ENCODE results near the gene C16orf89.
"Not testable (repeated sequence)": the region's sequence is repeated elsewhere in the genome, so short reads cannot be mapped to it uniquely, and the experiment has no call there.

C16orf89 gene

GRCh38 chr16:5078626-5079025 is 12.9 kb upstream of the C16orf89 start:
- POLR2A ChIA-PET, result no interaction called here
- CTCF ChIA-PET, result no interaction called here
- DNase-seq (ENCODE audit: extremely low spot score), result no peak
- TF ChIP-seq, protein P1, sequence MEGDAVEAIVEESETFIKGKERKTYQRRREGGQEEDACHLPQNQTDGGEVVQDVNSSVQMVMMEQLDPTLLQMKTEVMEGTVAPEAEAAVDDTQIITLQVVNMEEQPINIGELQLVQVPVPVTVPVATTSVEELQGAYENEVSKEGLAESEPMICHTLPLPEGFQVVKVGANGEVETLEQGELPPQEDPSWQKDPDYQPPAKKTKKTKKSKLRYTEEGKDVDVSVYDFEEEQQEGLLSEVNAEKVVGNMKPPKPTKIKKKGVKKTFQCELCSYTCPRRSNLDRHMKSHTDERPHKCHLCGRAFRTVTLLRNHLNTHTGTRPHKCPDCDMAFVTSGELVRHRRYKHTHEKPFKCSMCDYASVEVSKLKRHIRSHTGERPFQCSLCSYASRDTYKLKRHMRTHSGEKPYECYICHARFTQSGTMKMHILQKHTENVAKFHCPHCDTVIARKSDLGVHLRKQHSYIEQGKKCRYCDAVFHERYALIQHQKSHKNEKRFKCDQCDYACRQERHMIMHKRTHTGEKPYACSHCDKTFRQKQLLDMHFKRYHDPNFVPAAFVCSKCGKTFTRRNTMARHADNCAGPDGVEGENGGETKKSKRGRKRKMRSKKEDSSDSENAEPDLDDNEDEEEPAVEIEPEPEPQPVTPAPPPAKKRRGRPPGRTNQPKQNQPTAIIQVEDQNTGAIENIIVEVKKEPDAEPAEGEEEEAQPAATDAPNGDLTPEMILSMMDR (IDR thresholded peaks at IDR 0.05; ENCODE audit: control extremely low read depth, extremely low read depth, low read depth, missing control alignments), result no peak

- no peak for DNase-seq (ENCODE audit: extremely low spot score)
- ChIA-PET POLR2A (no interaction called here), CTCF (no interaction called here)
- TF ChIP-seq, protein P1 (IDR thresholded peaks at IDR 0.05; ENCODE audit: control extremely low read depth, extremely low read depth, low read depth, missing control alignments), result no peak
These were observed 11.5 kb upstream of the C16orf89 start for GRCh38 chr16:5077304-5077703.

- TF ChIP-seq, protein P1 (IDR thresholded peaks at IDR 0.05; ENCODE audit: control extremely low read depth, extremely low read depth, low read depth, missing control alignments), result no peak
- DNase-seq (ENCODE audit: extremely low spot score), result no peak
- POLR2A ChIA-PET, result no interaction called here
- CTCF ChIA-PET, result interaction anchor here (0.7 to 1.1 kb wide), 2 partner anchors 8 to 18 kb away, joined by 3 to 4 read pairs; no protein-coding TSS in a partner anchor
These were observed 9.9 kb upstream of the C16orf89 start for GRCh38 chr16:5075637-5076036.

- POLR2A ChIA-PET; DNase-seq (ENCODE audit: extremely low spot score): not testable (repeated sequence)
- CTCF ChIA-PET, result interaction anchor here (1.2 kb wide), 1 partner anchor 20 kb away, joined by 3 read pairs; no protein-coding TSS in a partner anchor
These were observed 8.0 kb upstream of the C16orf89 start for GRCh38 chr16:5073771-5074170.

DNA sequence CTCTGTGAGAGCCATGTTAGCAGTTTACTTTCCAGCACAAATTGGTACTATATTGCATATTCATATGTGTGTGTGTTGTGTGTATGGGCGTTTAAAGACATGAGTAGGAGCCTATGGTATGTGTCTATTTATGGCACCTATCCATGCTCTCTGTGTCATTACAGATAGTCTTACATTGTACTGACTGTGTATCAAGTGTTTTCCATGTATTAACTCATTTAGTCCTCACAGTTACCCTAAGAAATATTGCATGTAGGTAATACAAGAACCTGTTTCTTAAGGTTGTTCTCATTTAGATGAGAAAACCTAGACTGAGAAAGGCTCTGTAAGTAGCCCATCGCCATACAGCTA is 7.5 kb upstream of the C16orf89 start:
- ChIA-PET POLR2A (no interaction called here), CTCF (interaction anchor here (1.4 kb wide), 2 partner anchors 12 to 17 kb away, joined by 4 to 5 read pairs; no protein-coding TSS in a partner anchor)
- no peak for DNase-seq (ENCODE audit: extremely low spot score)
- TF ChIP-seq, protein P1 (IDR thresholded peaks at IDR 0.05; ENCODE audit: control extremely low read depth, extremely low read depth, low read depth, missing control alignments), result no peak

DNA sequence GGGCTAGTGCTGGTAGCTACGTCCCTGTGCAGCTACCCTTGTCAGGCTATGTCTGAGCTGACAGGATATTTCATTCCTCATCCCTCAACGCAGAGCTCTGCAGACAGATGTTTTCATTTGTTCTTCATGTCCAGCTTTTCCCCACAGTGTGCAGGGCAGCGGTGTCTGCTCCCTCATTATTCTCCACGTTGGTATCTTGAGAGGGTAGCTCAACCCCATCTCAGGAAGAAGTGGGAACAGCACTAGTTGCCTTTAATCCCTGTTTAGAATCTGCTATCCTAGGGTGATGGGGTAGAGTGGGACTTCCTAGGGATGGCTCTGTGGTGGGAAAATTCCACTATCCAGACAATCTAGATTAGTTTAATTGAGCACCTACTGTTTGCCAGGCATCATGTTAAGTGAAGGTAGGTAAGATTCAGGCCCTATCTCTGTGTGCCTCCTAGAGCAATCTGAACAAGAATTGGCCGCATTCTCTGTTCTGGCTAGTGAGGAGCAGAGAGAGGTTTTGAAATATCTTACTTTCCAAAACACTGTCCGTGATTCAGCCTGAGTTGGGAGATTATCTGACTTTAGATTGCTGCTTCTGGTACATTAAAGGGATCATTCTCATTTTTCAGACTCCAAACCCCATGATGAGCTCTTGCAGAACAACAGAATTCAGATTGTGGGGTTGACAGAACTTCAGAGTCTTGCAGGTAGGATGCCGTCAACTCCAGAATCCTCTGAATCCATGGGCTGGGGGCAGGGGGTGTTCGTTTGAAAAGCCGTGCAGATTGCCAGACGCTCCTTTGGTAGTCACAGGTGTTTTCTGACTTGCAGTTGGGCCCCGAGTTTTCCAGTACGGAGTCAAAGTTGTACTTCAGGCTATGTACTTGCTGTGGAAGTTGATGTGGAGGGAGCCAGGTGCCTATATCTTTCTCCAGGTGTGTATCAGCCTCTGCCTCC is 6.8 kb upstream of the C16orf89 start:
- DNase-seq (ENCODE audit: extremely low spot score), result no peak
- TF ChIP-seq, protein P1 (IDR thresholded peaks at IDR 0.05; ENCODE audit: control extremely low read depth, extremely low read depth, low read depth, missing control alignments), result no peak
- ChIA-PET CTCF (interaction anchor here (1.0 to 1.4 kb wide), 5 partner anchors 10 to 19 kb away, joined by 3 to 6 read pairs (median 5); no protein-coding TSS in a partner anchor), POLR2A (no interaction called here)

DNA sequence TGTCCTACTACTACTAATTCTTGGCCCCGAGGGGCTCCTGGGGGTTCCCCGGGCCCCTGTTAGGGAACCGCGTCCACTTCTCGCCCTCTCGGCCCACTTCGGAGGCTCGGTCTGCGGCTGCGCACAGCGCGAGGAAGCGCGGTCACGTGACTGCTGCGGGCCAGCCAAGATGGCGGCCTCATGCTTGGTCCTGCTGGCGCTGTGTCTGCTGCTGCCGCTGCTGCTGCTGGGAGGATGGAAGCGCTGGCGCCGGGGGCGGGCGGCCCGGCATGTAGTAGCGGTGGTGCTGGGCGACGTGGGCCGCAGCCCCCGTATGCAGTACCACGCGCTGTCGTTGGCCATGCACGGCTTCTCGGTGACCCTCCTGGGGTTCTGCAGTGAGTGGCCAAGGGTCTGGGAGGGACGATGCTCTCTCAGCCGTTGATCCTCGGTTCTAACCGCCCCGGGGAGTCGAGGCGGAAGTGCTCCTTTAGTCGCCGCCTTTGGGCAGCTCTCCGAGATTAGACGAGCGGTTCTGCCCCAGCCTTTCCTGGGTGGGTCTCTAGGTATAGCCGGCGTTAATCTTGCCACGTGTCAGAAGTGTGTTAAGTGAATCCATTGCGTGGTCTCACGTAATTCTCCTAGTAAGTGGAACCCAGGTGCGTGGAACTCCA is 6.1 kb upstream of the C16orf89 start, which contains the start of gene ALG1:
ALG1 (plus strand) TSS at position 163 of the 653 bp plus-strand sequence; CDS start at position 170, 7 bp downstream.
- CTCF ChIA-PET, result interaction anchor here (1.0 to 1.4 kb wide), 5 partner anchors 11 to 20 kb away, joined by 3 to 6 read pairs (median 5); no protein-coding TSS in a partner anchor
- POLR2A ChIA-PET, result no interaction called here
- peak; percentile 95 for DNase-seq (ENCODE audit: extremely low spot score)
- TF ChIP-seq, protein P1 (IDR thresholded peaks at IDR 0.05; ENCODE audit: control extremely low read depth, extremely low read depth, low read depth, missing control alignments), result no peak
